CD4-positive, alpha-beta T cell treated with Interleukin-21 for 1 hour (primary cell): ENCODE measurements around the gene RECK.
"Not testable (repeated sequence)": the region's sequence is repeated elsewhere in the genome, so short reads cannot be mapped to it uniquely, and the experiment has no call there.

Experiments
- DNase-seq: peaks from one replicate; pipeline ENCODE4 v3.0.0-alpha.2; 2020

Gene RECK

GRCh38 chr9:36074055-36074454 is 37.3 kb downstream of the RECK start:
- no peak for DNase-seq

- DNase-seq = no peak
These were observed 38.3 kb downstream of the RECK start for GRCh38 chr9:36074870-36075532.

GRCh38 chr9:36078051-36078450 is 41.3 kb downstream of the RECK start:
- no peak for DNase-seq

GRCh38 chr9:36080519-36080918 is 43.8 kb downstream of the RECK start:
- no peak for DNase-seq

- no peak for DNase-seq
These were observed 46.2 kb downstream of the RECK start for GRCh38 chr9:36082931-36083330.

- no peak for DNase-seq
These were observed 49.7 kb downstream of the RECK start for GRCh38 chr9:36086442-36086841.

GRCh38 chr9:36087054-36087453 is 50.3 kb downstream of the RECK start:
- not testable (repeated sequence) for DNase-seq

GRCh38 chr9:36088020-36088419 is 51.3 kb downstream of the RECK start:
- DNase-seq = no peak

- DNase-seq = no peak
These were observed 54.6 kb downstream of the RECK start for GRCh38 chr9:36091026-36091953.

GRCh38 chr9:36092014-36092413 is 55.3 kb downstream of the RECK start:
- no peak for DNase-seq

GRCh38 chr9:36092509-36093215 is 55.9 kb downstream of the RECK start:
- DNase-seq = peak; percentile 66

- no peak for DNase-seq
These were observed 56.7 kb downstream of the RECK start for GRCh38 chr9:36093384-36093783.

GRCh38 chr9:36099718-36100117 is 63.0 kb downstream of the RECK start:
- DNase-seq = no peak

- DNase-seq = no peak
These were observed 63.8 kb downstream of the RECK start for GRCh38 chr9:36100532-36100931.

- no peak for DNase-seq
These were observed 65.4 kb downstream of the RECK start for GRCh38 chr9:36101916-36102741.

- DNase-seq = peak; percentile 88
These were observed 66.2 kb downstream of the RECK start for GRCh38 chr9:36102742-36103495.

- DNase-seq = no peak
These were observed 72.4 kb downstream of the RECK start for GRCh38 chr9:36109071-36109470.

GRCh38 chr9:36110434-36110833 is 73.7 kb downstream of the RECK start:
- no peak for DNase-seq

- no peak for DNase-seq
These were observed 75.8 kb downstream of the RECK start for GRCh38 chr9:36112516-36112915.

- DNase-seq = no peak
These were observed 77.3 kb downstream of the RECK start for GRCh38 chr9:36113999-36114398.

- DNase-seq = no peak
These were observed 79.9 kb downstream of the RECK start for GRCh38 chr9:36116593-36116992.

- no peak for DNase-seq
These were observed 81.5 kb downstream of the RECK start for GRCh38 chr9:36118201-36118600.
